KBM-7 (cell line): ENCODE data around the gene CDX1.

Experiments used
- DNase-seq: peaks from one replicate; pipeline ENCODE4 v3.0.0-alpha.2; 2015
- in situ Hi-C: fragments of 300-500 bp; cut with MboI; formaldehyde crosslinking; loops from 2 replicates; pipeline ENCODE4 v1.14.3; 2020; ENCODE audit warnings: low sequenced_read_pairs, low pct_unique_long_range_greater_than_20kb, mixed read lengths

Gene CDX1

DNA sequence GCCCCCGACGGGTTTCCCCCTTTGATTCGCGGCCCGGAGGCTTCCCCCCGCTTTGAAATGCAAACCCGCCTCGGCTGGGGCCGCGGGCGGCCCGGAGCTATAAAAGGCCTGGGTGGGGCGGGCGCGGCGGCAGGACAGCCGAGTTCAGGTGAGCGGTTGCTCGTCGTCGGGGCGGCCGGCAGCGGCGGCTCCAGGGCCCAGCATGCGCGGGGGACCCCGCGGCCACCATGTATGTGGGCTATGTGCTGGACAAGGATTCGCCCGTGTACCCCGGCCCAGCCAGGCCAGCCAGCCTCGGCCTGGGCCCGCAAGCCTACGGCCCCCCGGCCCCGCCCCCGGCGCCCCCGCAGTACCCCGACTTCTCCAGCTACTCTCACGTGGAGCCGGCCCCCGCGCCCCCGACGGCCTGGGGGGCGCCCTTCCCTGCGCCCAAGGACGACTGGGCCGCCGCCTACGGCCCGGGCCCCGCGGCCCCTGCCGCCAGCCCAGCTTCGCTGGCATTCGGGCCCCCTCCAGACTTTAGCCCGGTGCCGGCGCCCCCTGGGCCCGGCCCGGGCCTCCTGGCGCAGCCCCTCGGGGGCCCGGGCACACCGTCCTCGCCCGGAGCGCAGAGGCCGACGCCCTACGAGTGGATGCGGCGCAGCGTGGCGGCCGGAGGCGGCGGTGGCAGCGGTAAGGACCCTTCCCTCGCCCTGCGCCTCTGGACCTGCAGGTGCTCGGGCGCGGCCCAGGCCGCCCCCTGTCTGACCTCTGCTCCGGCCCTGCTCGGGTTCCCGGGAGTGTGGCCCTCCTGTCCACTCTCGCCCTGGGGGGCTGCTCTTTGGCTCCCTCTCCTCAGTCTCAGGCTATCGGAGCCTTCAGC lies at the start of gene CDX1:
Gene CDX1 (plus strand): TSS at position 129 of the 862 bp plus-strand sequence. CDS start 99 bp downstream, at position 228.
- in situ Hi-C loops = no loop called here
- no peak for DNase-seq

DNA sequence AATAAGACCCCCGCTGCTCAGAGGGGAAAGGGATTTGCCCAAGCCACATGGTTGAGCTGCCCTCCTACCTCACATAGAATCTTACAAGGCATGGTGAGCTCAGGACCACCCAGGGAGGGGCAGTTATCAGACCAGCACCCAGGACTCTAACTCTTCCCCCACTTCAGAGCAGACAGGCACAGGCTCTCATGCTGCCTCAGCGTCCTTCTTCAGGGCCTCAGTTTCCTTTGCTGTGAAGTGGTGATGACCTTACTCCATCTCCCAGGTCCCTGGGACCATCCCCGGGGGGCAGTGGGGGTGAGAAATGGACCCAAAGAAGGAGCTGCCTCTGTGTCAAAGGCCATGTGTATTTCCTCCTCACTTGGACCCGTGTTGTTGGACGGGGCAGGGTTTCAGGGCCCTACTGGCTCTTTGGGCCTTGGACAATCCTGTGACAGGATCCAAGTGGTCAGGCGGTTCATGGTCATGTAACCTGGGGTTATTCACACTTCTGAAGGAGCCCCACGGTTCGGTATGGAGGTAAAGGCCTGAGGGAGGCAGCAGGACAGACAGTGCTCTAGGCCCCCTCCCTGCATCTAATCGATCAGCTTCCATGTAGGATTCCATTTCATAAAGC lies 48.5 kb upstream of the CDX1 start:
- in situ Hi-C loops = no loop called here
- DNase-seq = no peak

DNA sequence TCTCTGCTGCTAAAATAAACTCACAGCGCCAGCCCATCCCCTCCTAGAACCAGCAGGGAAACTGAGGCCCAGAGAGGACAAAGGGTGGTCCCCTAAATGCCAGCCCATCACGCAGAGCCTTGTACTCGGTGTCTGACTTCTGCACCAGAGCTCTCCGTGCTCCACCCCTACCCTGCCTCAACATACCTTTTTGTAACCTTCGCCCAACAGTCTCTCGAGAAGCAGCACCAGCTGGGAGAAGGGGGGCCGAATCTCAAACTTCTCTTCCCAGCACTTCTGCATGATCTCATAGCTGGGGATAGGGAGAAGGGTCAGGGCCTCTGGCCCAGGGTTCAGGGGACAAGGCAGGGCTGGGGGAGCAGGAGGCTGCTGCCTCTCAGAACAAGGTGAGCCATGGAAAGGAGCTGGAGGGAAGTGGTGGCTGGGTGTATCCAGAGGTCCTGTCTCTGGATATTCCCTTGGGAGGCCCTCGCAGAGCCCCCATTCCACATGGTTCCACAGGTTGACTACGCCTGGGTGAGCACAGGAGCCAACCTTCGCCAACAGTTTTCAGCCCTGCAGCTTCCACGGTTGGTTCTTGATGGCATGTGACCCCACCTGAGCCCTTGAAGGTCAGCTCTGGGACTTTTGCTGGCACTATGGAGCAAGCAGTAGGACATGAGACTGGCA lies 47.9 kb upstream of the CDX1 start:
- no peak for DNase-seq
- in situ Hi-C loops = no loop called here

- in situ Hi-C loops = no loop called here
Observed at GRCh38 chr5:150119421-150120061, 47.0 kb upstream of the CDX1 start.

DNA sequence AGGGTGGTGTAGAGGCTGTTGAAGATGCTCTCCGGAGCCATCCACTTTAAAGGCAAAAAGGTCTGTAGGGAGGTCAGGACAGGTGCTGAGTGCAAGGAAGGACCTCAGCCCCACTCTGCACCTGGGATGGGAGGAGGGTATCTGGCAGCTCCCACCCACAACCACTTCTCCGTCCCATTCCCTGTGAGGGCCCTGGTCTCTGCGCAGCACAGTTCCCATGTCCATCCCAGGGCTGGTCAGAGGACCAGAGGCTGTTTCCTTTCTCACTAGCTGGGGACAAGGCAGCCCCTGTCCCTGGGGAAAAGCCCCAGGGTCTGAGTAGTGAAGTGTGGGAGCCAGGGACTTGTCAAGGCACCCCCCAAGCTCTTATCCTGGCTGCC lies 46.5 kb upstream of the CDX1 start:
- no peak for DNase-seq
- in situ Hi-C loops = no loop called here

More at GRCh38 chr5:150119421-150120061, 47.0 kb upstream of the CDX1 start:
- no peak for DNase-seq

DNA sequence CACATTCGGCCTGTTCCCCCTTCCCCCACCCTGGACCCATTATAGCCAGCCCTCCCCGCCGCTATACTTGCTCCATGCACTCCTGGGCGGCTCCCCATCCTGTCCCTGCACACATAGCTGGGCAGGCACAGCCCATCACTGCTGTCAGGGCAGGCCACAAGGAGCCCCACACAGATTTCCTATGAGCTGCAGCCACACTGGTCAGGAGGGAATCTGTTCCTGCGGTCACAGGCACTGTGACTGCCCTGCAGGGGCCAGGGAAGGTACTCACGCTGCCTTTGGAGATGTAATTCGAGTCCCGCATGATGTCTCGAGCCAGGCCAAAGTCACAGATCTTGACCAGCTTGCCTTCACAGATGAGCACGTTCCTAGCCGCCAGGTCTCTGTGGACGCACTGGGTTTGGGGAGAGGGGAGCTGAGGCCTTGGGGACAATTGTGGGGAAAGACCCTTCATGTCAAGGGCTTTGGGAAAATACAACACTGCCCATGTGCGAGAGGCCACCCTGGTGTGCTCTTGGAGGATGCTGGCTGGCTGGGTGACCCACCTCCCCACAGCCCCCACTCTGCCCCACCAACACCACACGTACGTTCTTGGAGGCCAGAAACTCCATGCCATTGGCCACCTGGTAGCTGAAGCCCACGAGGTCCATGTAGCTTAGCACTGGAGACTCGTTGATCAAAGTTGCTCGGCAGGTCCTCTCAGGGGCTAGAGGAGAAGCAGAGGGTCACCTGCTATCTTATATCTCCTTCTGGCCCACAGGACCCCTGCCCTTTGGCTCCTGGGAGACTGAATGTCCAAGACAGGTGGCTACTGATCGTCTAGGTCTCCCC lies 45.7 kb upstream of the CDX1 start:
- in situ Hi-C loops = no loop called here
- no peak for DNase-seq

- in situ Hi-C loops = no loop called here
Observed at GRCh38 chr5:150121448-150122157, 45.0 kb upstream of the CDX1 start.

GRCh38 chr5:150122158-150122510 lies 44.4 kb upstream of the CDX1 start:
- peak; percentile 47 for DNase-seq
- in situ Hi-C loops = no loop called here

More at GRCh38 chr5:150121448-150122157, 45.0 kb upstream of the CDX1 start:
- no peak for DNase-seq

DNA sequence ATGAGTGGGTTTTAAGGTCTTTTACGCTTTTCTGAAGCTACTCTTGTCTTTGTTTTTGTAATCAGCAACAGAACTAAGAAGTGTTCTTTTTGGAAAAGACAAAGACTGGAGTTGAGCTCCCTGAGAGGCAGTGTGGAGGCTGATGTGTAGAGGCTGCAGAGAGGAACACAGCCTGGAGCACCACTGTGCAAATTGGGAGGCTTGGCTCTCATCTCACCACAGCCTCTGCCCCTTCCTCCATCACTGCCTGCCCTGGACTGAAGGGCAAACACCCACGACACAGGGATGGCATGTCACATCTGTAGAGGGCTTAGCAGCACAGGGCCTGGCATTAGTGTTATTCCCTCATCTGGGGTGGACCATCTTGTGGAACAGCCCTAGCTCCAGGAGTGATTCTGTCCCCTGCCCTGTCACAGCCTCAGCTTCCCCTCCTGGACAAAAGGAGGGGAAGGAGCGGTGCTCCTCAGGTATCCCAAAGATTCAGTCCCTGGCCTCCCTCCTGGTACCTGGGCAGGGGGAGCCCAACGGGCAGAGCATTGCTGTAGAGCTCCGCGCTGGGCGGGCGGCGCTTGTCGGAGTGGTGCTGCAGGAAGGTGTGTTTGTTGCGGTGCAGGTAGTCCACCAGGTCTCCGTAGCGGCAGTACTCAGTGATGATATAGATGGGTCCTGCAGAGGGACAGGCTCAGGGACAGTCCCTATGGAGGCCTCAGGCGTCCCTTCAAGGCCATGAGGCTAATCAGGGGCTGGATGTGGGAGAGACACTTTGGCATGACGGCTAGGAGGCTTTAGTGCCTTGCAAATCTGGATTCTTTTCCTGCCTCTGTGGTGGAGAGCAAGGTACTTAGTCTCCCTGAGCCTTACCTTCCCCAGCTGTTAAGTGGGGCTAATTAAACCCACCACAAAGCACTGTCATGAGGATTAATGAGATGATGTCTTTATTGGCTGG lies 43.8 kb upstream of the CDX1 start:
- in situ Hi-C loops = no loop called here
- no peak for DNase-seq

DNA sequence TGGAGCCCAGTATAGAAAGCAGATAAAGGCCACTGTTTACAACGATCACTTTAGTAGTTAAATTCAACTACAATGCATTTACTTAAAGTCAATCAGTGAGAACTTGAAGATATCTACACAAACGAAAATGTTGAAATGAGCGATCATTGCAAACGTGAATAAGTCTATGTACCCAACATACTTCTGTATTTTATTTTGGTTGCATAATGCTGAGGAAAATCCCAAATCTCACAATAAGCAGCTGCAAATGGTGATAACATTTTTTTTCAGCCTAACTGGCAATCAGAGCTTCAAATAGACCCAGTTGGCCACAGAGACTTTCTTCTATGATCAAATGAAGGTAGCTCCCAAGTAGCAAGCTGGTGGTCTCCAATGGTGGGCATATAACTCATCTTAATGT lies 43.0 kb upstream of the CDX1 start:
- DNase-seq = no peak
- in situ Hi-C loops = no loop called here

GRCh38 chr5:150124111-150124557 lies 42.4 kb upstream of the CDX1 start:
- no peak for DNase-seq
- in situ Hi-C loops = no loop called here

- DNase-seq = no peak
- in situ Hi-C loops = no loop called here
Observed at GRCh38 chr5:150124596-150124995, 42.0 kb upstream of the CDX1 start.

- no peak for DNase-seq
- in situ Hi-C loops = no loop called here
Observed at GRCh38 chr5:150125334-150125733, 41.2 kb upstream of the CDX1 start.

- in situ Hi-C loops = no loop called here
- DNase-seq = no peak
Observed at GRCh38 chr5:150126199-150126920, 40.2 kb upstream of the CDX1 start.

GRCh38 chr5:150126921-150127265 lies 39.7 kb upstream of the CDX1 start:
- in situ Hi-C loops = no loop called here
- DNase-seq = no peak

DNA sequence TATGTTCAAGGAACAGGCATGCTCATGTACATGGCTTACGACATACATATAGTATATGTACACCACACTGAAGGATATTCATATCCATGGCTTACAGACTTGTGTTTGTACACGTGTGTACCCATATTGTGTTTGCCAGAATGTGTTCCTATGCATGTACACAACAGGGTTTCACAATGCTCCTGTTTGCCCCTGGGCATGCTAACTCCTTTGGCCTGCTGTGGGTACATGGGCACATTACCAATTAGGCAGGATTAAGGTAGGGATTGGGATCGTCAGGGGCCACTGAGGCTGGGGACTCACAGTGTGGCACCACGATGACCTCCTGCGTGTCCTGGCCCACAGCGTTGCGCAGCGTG lies 37.1 kb upstream of the CDX1 start:
- DNase-seq = no peak
- in situ Hi-C loops = no loop called here
